ENCODE data around the gene MDC1. TPM values are rescaled to one million over a fixed set of nuclear protein-coding genes. Genes with fewer than 3 reads are reported as not detected.

MDC1 gene
- total and polyA plus RNA-seq, 2 of the 13 experiments (the other 11 are each of a cell fraction or from before 2014, with no cell fraction given) = 8.4 to 14.0 TPM

DNA sequence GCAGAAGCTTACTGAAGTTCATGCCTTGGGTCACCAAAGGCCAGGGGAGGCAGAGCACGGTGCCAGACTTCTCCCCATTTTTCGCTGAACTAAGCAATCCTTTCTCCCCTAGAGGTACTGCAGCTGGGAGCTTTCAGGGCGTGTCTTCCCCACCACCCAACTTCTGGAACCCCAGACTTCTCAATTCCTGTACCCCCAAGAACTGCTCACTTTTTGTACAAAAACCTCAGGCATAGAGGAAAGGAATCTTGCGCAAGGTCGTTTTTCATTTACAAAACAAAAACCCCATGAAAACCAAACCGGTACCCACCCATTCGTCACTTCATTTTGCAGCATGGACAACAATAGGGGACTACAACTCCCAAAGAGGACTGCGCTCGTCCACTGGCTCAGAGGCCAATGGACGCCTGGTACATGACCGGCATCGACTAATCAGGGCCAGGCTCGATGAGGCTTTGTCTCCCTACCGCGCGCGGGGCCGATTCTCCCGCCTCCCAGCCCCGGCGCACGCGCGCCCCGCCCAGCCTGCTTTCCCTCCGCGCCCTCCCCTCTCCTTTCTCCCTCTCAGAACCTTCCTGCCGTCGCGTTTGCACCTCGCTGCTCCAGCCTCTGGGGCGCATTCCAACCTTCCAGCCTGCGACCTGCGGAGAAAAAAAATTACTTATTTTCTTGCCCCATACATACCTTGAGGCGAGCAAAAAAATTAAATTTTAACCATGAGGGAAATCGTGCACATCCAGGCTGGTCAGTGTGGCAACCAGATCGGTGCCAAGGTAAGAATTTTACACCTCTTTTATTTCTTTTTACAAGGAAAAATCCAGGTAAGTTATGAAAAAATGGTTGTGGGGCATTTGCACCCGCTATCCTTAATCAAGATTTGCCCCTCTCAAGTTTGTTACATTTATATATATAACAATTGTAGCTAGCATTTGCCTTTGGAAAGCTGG is 3.0 kb upstream of the MDC1 start, which contains the start of gene TUBB (continued):
- TF ChIP-seq ZNF280D (CRISPR knock-in tag; IDR thresholded peaks at IDR 0.05) = peak; percentile 57; the same call in 1 of the 2 replicates
- TF ChIP-seq PTBP1 (IDR thresholded peaks at IDR 0.05; ENCODE audit: low read depth, low read length, poor library complexity, severe bottlenecking) = no peak
- TF ChIP-seq KDM1A (CRISPR knock-in tag; IDR thresholded peaks at IDR 0.05) = no peak
- no peak; the same call in 1 of the 2 replicates for TF ChIP-seq MXD4 (CRISPR knock-in tag; IDR thresholded peaks at IDR 0.05)
- TF ChIP-seq ZBTB3 (CRISPR knock-in tag; IDR thresholded peaks at IDR 0.05; ENCODE audit: borderline replicate concordance, low read depth) = peak; percentile 15; the same call in 1 of the 2 replicates
- no peak for TF ChIP-seq FOXA1 (IDR thresholded peaks at IDR 0.05)
- TF ChIP-seq FOXA1 (CRISPR knock-in tag; IDR thresholded peaks at IDR 0.05) = no peak; the same call in 1 of the 2 replicates
- peak; percentile 10; the same call in 1 of the 2 replicates for TF ChIP-seq NFIC (IDR thresholded peaks at IDR 0.05; ENCODE audit: low read length)
- TF ChIP-seq, protein P1, sequence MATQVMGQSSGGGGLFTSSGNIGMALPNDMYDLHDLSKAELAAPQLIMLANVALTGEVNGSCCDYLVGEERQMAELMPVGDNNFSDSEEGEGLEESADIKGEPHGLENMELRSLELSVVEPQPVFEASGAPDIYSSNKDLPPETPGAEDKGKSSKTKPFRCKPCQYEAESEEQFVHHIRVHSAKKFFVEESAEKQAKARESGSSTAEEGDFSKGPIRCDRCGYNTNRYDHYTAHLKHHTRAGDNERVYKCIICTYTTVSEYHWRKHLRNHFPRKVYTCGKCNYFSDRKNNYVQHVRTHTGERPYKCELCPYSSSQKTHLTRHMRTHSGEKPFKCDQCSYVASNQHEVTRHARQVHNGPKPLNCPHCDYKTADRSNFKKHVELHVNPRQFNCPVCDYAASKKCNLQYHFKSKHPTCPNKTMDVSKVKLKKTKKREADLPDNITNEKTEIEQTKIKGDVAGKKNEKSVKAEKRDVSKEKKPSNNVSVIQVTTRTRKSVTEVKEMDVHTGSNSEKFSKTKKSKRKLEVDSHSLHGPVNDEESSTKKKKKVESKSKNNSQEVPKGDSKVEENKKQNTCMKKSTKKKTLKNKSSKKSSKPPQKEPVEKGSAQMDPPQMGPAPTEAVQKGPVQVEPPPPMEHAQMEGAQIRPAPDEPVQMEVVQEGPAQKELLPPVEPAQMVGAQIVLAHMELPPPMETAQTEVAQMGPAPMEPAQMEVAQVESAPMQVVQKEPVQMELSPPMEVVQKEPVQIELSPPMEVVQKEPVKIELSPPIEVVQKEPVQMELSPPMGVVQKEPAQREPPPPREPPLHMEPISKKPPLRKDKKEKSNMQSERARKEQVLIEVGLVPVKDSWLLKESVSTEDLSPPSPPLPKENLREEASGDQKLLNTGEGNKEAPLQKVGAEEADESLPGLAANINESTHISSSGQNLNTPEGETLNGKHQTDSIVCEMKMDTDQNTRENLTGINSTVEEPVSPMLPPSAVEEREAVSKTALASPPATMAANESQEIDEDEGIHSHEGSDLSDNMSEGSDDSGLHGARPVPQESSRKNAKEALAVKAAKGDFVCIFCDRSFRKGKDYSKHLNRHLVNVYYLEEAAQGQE (IDR thresholded peaks at IDR 0.05; ENCODE audit: borderline replicate concordance in 1 of 2, low read depth in 1 of 2, low read length in 2 of 2) = peak in 1 of 2 experiments; percentile 82; a peak in 2 of 4 replicates
- TF ChIP-seq, protein P2, sequence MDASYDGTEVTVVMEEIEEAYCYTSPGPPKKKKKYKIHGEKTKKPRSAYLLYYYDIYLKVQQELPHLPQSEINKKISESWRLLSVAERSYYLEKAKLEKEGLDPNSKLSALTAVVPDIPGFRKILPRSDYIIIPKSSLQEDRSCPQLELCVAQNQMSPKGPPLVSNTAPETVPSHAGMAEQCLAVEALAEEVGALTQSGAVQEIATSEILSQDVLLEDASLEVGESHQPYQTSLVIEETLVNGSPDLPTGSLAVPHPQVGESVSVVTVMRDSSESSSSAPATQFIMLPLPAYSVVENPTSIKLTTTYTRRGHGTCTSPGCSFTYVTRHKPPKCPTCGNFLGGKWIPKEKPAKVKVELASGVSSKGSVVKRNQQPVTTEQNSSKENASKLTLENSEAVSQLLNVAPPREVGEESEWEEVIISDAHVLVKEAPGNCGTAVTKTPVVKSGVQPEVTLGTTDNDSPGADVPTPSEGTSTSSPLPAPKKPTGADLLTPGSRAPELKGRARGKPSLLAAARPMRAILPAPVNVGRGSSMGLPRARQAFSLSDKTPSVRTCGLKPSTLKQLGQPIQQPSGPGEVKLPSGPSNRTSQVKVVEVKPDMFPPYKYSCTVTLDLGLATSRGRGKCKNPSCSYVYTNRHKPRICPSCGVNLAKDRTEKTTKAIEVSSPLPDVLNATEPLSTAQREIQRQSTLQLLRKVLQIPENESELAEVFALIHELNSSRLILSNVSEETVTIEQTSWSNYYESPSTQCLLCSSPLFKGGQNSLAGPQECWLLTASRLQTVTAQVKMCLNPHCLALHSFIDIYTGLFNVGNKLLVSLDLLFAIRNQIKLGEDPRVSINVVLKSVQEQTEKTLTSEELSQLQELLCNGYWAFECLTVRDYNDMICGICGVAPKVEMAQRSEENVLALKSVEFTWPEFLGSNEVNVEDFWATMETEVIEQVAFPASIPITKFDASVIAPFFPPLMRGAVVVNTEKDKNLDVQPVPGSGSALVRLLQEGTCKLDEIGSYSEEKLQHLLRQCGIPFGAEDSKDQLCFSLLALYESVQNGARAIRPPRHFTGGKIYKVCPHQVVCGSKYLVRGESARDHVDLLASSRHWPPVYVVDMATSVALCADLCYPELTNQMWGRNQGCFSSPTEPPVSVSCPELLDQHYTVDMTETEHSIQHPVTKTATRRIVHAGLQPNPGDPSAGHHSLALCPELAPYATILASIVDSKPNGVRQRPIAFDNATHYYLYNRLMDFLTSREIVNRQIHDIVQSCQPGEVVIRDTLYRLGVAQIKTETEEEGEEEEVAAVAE (CRISPR knock-in tag; IDR thresholded peaks at IDR 0.05; ENCODE audit: borderline replicate concordance) = peak; percentile 72; the same call in 1 of the 2 replicates
- no peak for TF ChIP-seq ZNF460 (CRISPR knock-in tag; IDR thresholded peaks at IDR 0.05; ENCODE audit: borderline replicate concordance)
- TF ChIP-seq GTF2F1 (IDR thresholded peaks at IDR 0.05; ENCODE audit: low read length) = peak; percentile 90
- peak; percentile 39; the same call in 1 of the 2 replicates for TF ChIP-seq HNF4G (IDR thresholded peaks at IDR 0.05; ENCODE audit: borderline replicate concordance, low read depth, low read length)
- no peak for TF ChIP-seq HNF4G (CRISPR knock-in tag; IDR thresholded peaks at IDR 0.05; ENCODE audit: borderline replicate concordance, low read depth)
- peak; percentile 91; the same call in 1 of the 2 replicates for TF ChIP-seq ZNF773 (CRISPR knock-in tag; IDR thresholded peaks at IDR 0.05; ENCODE audit: borderline replicate concordance)
- peak; percentile 53; the same call in 1 of the 2 replicates for TF ChIP-seq SOX13 (IDR thresholded peaks at IDR 0.05)
- TF ChIP-seq SOX13 (CRISPR knock-in tag; conservative IDR thresholded peaks at IDR 0.05 in 1 of 2, IDR thresholded peaks at IDR 0.05 in 1 of 2) = peak in 1 of 2 experiments; percentile 81; a peak in 2 of 4 replicates

Data from HepG2 (cell line).